Islet precursor cell (in vitro differentiated cells): ENCODE results near the gene KCNJ13.
"Not testable (repeated sequence)": the region's sequence is repeated elsewhere in the genome, so short reads cannot be mapped to it uniquely, and the experiment has no call there.

Experiments
- DNase-seq: peaks from one replicate; pipeline ENCODE4 v3.0.0-alpha.2; 2018

KCNJ13 gene

DNA sequence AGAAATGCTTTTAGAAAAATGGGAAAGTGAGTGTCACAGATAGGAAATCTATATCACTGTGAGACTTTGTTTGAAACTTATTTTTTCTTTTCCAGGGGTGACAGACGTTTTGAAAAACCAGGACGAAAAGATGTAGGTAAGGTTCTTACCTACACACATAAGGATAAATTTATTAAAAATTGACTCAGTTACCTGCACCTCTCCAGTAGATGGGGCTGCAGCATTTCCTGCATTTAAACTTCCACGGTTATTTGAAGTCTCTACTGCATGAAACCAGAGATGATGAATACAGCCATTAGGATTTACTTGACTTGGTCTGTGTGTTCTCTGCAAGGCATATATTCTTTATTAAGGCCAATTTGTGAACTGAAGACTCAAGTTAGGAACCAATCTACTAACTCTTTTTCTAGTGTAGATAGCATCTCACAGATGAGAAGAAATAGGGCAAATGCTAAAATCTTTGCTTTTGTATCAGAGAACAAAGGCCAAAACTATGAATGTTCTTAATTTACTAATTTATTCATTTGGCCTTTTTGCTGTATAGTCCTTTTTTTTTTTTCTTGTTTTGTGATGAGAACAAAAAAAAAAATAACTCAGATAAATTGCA, 15.0 kb downstream of the KCNJ13 start:
- no peak for DNase-seq

DNA sequence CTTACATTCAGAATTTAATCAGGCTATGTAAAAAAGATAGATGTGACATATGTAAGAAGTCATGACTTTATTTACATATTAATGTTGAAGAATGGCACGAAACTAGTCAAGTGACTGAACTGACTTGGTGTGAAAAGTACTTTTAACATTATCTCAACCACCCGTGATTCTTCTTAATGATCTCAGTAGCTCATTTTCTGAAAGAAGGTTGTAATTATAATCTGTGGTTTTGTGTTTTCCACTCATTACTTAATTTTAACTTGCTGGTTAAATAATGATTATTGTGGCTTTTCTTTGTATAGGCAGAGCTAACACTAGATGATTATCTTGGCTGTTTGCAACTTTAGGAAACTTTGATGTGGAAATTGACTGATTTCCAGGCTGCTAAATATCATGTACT, 18.5 kb downstream of the KCNJ13 start:
- DNase-seq, result no peak

DNA sequence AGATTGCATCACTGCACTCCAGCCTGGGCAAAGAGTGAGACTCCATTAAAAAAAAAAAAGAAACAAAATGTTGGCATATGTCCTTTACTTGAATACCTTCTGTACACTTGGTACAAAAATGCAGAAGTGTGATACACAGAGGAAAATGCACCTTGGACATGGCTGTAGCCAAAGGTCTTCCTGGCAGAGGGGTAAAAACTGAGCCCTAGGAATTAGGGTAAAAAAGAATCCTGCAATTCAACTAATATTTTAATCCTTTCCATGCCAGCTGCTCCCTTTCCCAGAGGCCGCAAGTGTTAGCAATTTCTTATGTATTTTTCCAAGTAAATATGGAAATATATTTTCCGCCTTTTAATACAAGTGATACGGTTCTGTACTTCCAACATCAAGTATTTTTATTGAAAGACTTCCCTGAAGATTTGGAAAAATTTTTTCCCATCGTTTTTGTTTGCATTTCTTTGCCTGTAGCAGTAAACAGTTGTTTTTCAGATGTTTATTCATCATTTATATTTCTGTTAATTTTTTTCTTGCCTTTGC, 26.2 kb downstream of the KCNJ13 start:
- DNase-seq, result no peak

DNA sequence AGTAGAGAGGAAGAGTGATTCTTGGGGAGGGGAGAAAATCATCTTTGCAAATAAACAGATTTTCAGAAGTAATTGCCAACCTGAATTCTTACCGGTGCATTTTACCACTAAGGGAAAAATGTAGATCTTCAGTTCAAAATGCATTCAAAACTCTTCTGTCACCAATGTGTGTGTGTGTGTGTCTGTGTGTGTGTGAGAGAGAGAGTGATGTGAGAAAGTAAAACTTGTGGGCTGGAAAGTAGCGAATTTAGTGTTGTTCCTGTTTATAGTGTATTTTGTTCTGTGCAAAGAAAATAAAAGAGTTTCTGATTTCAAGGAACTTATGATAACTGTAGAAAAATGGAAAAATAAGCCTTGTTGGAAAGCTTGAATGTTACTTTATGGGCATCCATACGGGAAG, 27.0 kb downstream of the KCNJ13 start:
- no peak for DNase-seq

DNA sequence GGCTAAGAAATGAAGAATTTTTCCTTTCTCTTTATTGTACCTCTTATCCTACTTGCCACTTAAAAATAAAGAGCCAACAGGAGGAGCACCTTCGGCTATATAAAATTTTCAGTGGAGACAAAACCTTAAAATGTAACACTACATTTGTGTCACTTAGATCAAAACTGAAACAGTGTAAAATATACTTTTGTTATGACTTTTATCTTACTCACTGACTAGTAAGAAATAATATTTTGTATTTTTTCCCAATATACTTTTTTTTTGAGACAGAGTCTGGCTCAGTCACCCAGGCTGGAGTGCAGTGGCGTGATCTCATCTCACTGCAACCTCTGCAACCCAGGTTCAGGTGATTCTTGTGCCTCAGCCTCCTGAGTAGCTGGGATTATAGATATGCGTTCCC, 28.3 kb downstream of the KCNJ13 start:
- DNase-seq, result no peak

DNA sequence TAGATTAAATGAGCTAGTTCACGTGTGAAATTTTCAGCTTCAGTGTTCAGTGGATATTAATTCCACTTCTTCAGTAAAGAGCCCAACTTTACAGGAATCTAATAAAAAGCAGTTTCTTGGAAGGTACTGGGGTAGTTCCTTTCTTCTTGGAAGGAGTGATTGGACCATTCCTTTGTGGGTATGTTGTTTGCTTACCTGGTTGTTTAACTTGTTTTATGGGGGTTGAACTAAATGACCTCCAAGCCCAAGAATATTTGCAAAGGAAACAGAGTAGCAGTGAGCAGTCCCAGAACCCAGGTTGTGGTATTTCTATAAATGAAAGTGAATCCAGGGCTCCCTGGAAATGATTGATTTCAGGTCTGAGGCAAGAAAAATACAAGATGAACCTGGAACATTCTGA, 31.4 kb downstream of the KCNJ13 start:
- DNase-seq, result no peak

DNA sequence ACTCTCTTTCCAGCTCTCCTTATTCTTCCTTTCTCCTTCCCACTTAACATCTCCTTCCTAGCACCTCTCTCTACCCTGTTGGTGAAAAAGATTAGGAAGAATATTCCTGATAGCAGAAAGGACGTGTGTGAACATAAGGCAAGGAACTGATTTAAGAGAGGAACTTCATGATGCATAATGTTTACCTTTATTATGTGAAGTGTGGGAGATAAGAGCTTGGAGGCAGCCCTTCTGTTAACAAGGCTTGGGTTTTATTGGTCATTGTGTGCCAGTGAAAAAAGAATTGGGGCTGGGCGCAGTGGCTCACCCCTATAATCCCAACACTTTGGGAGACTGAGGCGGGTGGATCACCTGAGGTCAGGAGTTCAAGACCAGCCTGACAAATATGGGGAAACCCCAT, 34.4 kb downstream of the KCNJ13 start:
- DNase-seq, result no peak

DNA sequence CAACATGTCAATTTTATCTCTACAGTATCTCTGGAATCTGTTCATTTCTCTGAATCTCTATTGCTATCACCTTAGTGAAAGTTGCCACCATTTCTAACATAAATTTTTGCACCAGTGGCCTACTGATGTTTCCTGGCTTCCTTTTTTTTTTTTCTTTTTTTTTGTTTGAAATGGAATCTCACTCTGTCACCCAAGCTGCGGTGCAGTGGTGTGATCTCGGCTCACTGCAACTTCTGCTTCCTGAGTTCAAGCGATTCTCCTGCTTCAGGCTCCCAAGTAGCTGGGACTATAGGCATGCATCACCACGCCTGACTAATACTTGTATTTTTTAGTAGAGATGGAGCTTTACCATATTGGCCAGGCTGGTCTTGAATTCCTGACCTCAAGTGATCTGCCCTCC, 35.1 kb downstream of the KCNJ13 start:
- no peak for DNase-seq

DNA sequence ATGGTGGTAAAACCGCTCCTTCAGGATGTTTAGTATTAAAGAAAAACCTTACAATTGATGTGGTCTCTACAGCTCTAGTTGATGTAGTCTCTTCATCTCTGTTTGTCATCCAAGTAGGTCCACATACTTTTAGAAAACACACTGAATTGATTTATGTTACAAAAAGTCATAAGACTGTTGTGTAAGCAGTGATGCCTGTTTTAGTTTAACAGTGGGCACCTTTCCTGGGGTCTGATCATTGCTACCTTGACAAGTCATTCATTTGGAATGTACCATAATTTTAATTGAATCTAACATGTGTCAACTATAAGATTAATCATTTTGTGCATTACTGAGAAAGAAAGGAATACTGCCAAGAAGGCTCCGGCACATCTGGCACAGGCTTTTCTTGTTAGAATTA, 44.9 kb downstream of the KCNJ13 start:
- no peak for DNase-seq

DNA sequence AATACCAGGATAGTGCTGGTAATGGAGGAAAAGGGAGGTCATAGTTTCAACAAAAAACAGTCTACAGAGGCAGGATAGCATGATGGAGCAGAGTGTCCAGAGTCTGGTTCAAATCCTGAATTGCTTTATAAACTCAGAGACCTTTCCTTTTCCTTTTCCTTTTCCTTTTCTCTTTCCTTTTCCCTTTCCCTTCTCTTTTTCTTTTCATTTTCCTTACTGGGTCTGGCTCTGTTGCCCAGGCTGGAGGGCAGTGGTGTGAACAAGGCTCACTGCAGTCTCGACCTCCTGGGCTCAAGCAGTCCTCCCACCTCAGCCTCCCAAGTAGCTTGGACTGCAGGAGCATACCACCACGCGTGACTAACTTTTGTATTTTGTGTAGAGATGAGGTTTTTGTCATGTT, 47.6 kb downstream of the KCNJ13 start:
- DNase-seq, result no peak

DNA sequence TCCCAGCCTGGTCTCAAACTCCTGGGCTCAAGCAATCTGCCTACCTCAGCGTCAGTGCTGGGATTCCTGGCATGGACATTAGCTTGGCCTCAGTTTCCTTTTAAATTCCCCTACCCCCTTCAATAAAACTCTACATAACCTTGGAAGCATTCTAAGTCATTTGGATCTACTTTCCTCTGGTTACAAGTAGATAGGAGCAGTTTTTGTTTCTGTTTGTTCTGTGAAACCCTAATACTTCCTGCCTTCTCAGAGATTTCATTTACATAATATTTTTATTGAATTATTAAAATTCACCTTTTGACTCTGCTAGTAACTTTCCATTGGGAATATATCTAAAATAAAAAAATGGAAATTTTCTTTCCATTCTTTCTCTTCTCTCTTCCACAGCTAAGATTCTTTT, 53.3 kb downstream of the KCNJ13 start:
- no peak for DNase-seq

DNA sequence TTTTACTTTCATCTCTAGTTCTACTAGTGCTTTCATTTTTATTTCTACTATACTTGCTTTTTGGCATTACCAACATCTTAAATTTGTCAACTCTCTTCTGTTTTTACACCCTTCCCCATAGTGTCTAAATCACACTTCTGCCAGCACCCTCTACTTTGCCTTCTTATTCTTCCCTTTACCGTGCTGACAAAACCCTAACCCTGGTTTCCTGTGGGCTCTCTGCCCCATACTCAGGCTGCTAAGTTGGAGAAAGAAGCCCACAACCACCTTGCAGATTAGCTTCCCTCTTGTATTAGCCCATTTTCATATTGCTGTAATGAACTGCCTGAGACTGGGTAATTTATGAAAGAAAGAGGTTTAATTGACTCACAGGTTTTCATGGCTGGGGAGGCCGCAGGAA, 54.5 kb downstream of the KCNJ13 start:
- DNase-seq, result no peak

DNA sequence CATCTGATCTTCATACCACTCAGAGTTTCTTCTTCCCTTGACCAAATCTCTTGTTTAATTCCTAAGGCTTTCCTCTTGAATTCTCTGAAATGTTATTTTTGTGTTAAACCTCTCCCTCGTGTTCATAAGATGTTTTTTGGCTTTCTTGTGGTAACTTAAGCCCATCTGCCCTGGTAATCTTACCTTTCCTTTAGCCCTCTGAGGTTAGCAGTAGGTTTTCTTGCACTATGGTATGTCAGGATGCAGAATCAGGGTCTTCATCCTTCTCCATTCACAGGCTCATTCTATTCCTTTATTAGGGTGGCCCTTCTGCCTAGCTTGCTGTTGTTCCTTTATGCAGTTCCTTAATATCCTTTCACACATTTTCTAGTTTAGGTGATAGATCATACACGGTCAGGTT, 55.1 kb downstream of the KCNJ13 start:
- DNase-seq, result no peak

DNA sequence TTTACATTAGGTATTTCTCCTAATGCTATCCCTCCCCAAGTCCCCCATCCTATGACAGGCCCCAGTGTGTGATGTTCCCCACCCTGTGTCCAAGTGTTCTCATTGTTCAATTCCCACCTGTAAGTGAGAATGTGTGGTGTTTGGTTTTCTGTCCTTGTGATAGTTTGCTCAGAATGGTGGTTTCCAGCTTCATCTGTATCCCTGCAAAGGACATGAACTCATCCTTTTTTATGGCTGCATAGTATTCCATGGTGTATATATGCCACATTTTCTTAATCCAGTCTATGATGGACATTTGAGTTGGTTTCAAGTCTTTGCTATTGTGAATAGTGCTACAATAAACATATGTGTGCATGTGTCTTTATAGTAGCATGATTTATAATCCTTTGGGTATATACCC, 56.3 kb downstream of the KCNJ13 start:
- DNase-seq, result not testable (repeated sequence)
